PC-9 (cell line): ENCODE results near the gene TRIM38. TPM values are rescaled to one million over a fixed set of nuclear protein-coding genes. Genes with fewer than 3 reads are reported as not detected.
"Not testable (repeated sequence)": the region's sequence is repeated elsewhere in the genome, so short reads cannot be mapped to it uniquely, and the experiment has no call there.

Experiments
- BruUV-seq: library from RNA; stranded (reverse); fragments of 400-500 nt; replicated peaks from 2 replicates; lab custom pipeline; 2021; lab: Mats Ljungman, UMichigan
- CTCF ChIA-PET: fragments of 300-600 bp; sonication (Branson Sonifier 250); formaldehyde crosslinking; loops from one replicate; lab custom pipeline; 2022; ENCODE audit warnings: antibody characterized with exemption; lab: Charles Lee
- POLR2A ChIA-PET: fragments of 300-600 bp; sonication (Branson Sonifier 250); formaldehyde crosslinking; loops from one replicate; lab custom pipeline; 2022; ENCODE audit warnings: antibody characterized with exemption; ENCODE audit not compliant: unreplicated experiment; lab: Charles Lee
- DNase-seq, 2 experiments: peaks; one replicate each; pipeline versions ENCODE4 v3.0.0 to v3.0.0-alpha.2; 2015 to 2022; ENCODE audit warnings: mixed read lengths in 1 of 2
- H2AFZ ChIP-seq: fragments of 200-600 bp; sonication (generic); 2 replicates; pipeline ENCODE4 v1.8.1; 2017; ENCODE audit warnings: antibody characterized with exemption
- H3F3A ChIP-seq: fragments of 200-600 bp; sonication (generic); 2 replicates; pipeline ENCODE4 v1.8.1; 2017; ENCODE audit warnings: antibody characterized with exemption, mild to moderate bottlenecking, low read depth; ENCODE audit not compliant: insufficient read depth
- H3K27ac ChIP-seq: fragments of 200-600 bp; sonication (generic); 2 replicates; pipeline ENCODE4 v1.6.1; 2016; ENCODE audit warnings: mixed run types
- H3K27me3 ChIP-seq: fragments of 200-600 bp; sonication (generic); 2 replicates; pipeline ENCODE4 v1.6.1; 2016; ENCODE audit warnings: low read depth, mixed run types; ENCODE audit not compliant: insufficient read depth
- H3K36me3 ChIP-seq: fragments of 200-600 bp; sonication (generic); 2 replicates; pipeline ENCODE4 v1.6.1; 2016; ENCODE audit warnings: low read depth, mixed run types
- H3K4me1 ChIP-seq: fragments of 200-600 bp; sonication (generic); replicated peaks from 2 replicates; pipeline ENCODE4 v1.6.1; 2016; ENCODE audit warnings: mixed run types; ENCODE audit not compliant: insufficient read depth
- H3K4me2 ChIP-seq: fragments of 200-600 bp; sonication (generic); 2 replicates; pipeline ENCODE4 v1.6.1; 2017; ENCODE audit warnings: mixed run types
- H3K4me3 ChIP-seq: fragments of 200-600 bp; sonication (generic); 2 replicates; pipeline ENCODE4 v1.6.1; 2016; ENCODE audit warnings: mixed run types
- H3K79me2 ChIP-seq: fragments of 200-600 bp; sonication (generic); 2 replicates; pipeline ENCODE4 v1.6.1; 2017; ENCODE audit warnings: low read depth, mixed run types
- H3K9me2 ChIP-seq: fragments of 200-600 bp; sonication (generic); 2 replicates; pipeline ENCODE4 v1.8.1; 2017; ENCODE audit warnings: mild to moderate bottlenecking; ENCODE audit not compliant: insufficient read depth
- H3K9me3 ChIP-seq: fragments of 200-600 bp; sonication (generic); 2 replicates; pipeline ENCODE4 v1.8.1; 2016; ENCODE audit warnings: low read depth; ENCODE audit not compliant: insufficient read depth
- H4K20me1 ChIP-seq: fragments of 200-600 bp; sonication (generic); 2 replicates; pipeline ENCODE4 v1.8.1; 2017; ENCODE audit not compliant: insufficient read depth
- CTCF ChIP-seq: fragments of 200-600 bp; sonication (generic); conservative IDR thresholded peaks from 2 replicates; pipeline ENCODE4 v1.6.1; 2017; ENCODE audit warnings: mixed run types, antibody characterized with exemption, mild to moderate bottlenecking, moderate library complexity
- EZH2 ChIP-seq: fragments of 200-600 bp; sonication (generic); IDR thresholded peaks from 2 replicates; pipeline ENCODE4 v1.8.0; 2017; ENCODE audit warnings: antibody characterized with exemption, low read depth
- intact Hi-C: fragments of 100-400 bp; cut with micrococcal nuclease; formaldehyde crosslinking; loops from one replicate; pipeline ENCODE4 v1.10.0; 2022; ENCODE audit not compliant: unreplicated experiment
- total RNA-seq: library from RNA; stranded (reverse); gene quantifications from 2 replicates; pipeline ENCODE4 v1.2.3, GENCODE V29; 2021

Gene TRIM38
- total RNA-seq, 1 experiment from 2014 or later = 31.3 TPM

GRCh38 chr6:25946631-25947030 lies 16.0 kb upstream of the TRIM38 start:
- intact Hi-C loops = no loop called here
- Histone ChIP-seq H3K4me1 (no peaks in the 10 kb centered on the region), H3K4me3 (no peak overlapping the region), H3F3A (no peaks in the 10 kb centered on the region), H4K20me1 (no peaks in the 10 kb centered on the region), H3K36me3 (no peaks in the 10 kb centered on the region), H3K79me2 (no peaks in the 10 kb centered on the region), H3K27me3 (no peaks in the 10 kb centered on the region), H3K4me2 (no peak overlapping the region), H2AFZ (no peak overlapping the region), H3K9me3 (peaks cover 4% of the 10 kb centered on the region; the same call in 1 of the 2 replicates), H3K9me2 (no peaks in the 10 kb centered on the region), H3K27ac (no peak overlapping the region)
- DNase-seq = no peak
- ChIA-PET CTCF (no interaction called here), POLR2A (no interaction called here)
- BruUV-seq = no TSS peak
- TF ChIP-seq CTCF = no peak
- TF ChIP-seq EZH2 = no peak

- H3K36me3 ChIP-seq, H3K4me3 ChIP-seq, H3K4me2 ChIP-seq, intact Hi-C loops, H3K27ac ChIP-seq, POLR2A ChIA-PET, H3K4me1 ChIP-seq, DNase-seq, H2AFZ ChIP-seq, CTCF ChIA-PET, H4K20me1 ChIP-seq, H3K9me2 ChIP-seq, H3K9me3 ChIP-seq, H3K79me2 ChIP-seq, H3F3A ChIP-seq, BruUV-seq, H3K27me3 ChIP-seq: not testable (repeated sequence)
These were observed 15.1 kb upstream of the TRIM38 start for GRCh38 chr6:25947492-25947891.

GRCh38 chr6:25949695-25950094 lies 12.9 kb upstream of the TRIM38 start:
- BruUV-seq = no TSS peak
- H3F3A ChIP-seq = no peaks in the 10 kb centered on the region
- H3K9me2 ChIP-seq = no peaks in the 10 kb centered on the region
- H4K20me1 ChIP-seq = no peaks in the 10 kb centered on the region
- DNase-seq = no peak
- CTCF ChIA-PET = no interaction called here
- H3K9me3 ChIP-seq = peaks cover 4% of the 10 kb centered on the region; the same call in 1 of the 2 replicates
- H3K79me2 ChIP-seq = no peaks in the 10 kb centered on the region
- no peak overlapping the region for H3K4me3 ChIP-seq
- intact Hi-C loops = no loop called here
- no peak for TF ChIP-seq EZH2
- TF ChIP-seq CTCF = no peak
- no peaks in the 10 kb centered on the region for H3K36me3 ChIP-seq
- no peak overlapping the region for H3K4me2 ChIP-seq
- POLR2A ChIA-PET = interaction anchor here (0.7 kb wide), 1 partner anchor 108 kb away, joined by 4 read pairs; no protein-coding TSS in a partner anchor
- no peak overlapping the region for H3K27ac ChIP-seq
- 0 out of 2 replicates have a peak overlapping the region, but pooled peaks have one; percentile 16 for H2AFZ ChIP-seq
- H3K4me1 ChIP-seq = no peaks in the 10 kb centered on the region
- no peaks in the 10 kb centered on the region for H3K27me3 ChIP-seq

GRCh38 chr6:25950297-25950696 lies 12.3 kb upstream of the TRIM38 start:
- CTCF ChIA-PET = no interaction called here
- POLR2A ChIA-PET = interaction anchor here (0.7 kb wide), 1 partner anchor 107 kb away, joined by 4 read pairs; no protein-coding TSS in a partner anchor
- Histone ChIP-seq H3K9me2 (no peaks in the 10 kb centered on the region), H3K27me3 (no peaks in the 10 kb centered on the region), H3K27ac (no peak overlapping the region), H3K4me1 (no peaks in the 10 kb centered on the region), H3K9me3 (peaks cover 4% of the 10 kb centered on the region; the same call in 1 of the 2 replicates), H3F3A (no peaks in the 10 kb centered on the region), H3K4me2 (no peak overlapping the region), H3K36me3 (no peaks in the 10 kb centered on the region), H4K20me1 (no peaks in the 10 kb centered on the region), H2AFZ (no peak overlapping the region), H3K79me2 (no peaks in the 10 kb centered on the region), H3K4me3 (no peak overlapping the region)
- intact Hi-C loops = no loop called here
- DNase-seq = no peak
- TF ChIP-seq CTCF = no peak
- no peak for TF ChIP-seq EZH2
- BruUV-seq = no TSS peak
